HL-60 (cell line): ENCODE data around the gene SNTG2.

Source experiments
- SPI1 ChIP-seq: IDR thresholded peaks from 2 replicates; pipeline ENCODE4 v1.6.1; 2012; ENCODE audit warnings: low read depth, mild to moderate bottlenecking, borderline replicate concordance
- TF ChIP-seq, protein P1 (sequence below): IDR thresholded peaks from one replicate; pipeline ENCODE4 v1.5.1; 2011; ENCODE audit warnings: low read length, control low read depth, inconsistent platforms; ENCODE audit not compliant: insufficient read depth

DNA sequence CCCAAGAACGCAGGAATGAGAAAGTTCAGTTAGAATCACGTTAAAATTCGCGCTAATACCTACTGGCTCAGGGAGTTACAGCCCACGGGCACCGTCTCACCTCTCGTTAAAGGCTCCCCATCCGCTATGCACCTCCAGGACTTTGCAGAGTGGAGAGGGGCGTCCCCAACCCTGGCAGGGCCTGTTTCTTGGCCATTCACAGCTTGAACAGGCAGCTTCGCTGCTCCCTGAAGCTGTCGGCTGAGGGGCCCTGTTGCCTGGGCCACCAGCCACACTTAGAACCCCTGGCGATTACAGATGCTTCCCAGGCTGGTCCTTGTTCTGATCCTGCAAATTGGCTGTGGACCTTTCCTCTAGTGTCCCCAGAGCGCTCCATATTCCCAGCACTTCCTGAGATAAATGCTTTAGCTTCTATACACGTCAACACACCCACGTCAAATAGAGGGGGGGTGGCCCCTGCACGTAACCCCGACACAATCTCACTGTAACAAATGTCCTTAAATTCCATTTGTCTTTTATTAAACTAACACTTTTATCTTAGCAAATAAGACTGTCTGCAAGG is 16.8 kb upstream of the SNTG2 start:
- TF ChIP-seq, protein P1, sequence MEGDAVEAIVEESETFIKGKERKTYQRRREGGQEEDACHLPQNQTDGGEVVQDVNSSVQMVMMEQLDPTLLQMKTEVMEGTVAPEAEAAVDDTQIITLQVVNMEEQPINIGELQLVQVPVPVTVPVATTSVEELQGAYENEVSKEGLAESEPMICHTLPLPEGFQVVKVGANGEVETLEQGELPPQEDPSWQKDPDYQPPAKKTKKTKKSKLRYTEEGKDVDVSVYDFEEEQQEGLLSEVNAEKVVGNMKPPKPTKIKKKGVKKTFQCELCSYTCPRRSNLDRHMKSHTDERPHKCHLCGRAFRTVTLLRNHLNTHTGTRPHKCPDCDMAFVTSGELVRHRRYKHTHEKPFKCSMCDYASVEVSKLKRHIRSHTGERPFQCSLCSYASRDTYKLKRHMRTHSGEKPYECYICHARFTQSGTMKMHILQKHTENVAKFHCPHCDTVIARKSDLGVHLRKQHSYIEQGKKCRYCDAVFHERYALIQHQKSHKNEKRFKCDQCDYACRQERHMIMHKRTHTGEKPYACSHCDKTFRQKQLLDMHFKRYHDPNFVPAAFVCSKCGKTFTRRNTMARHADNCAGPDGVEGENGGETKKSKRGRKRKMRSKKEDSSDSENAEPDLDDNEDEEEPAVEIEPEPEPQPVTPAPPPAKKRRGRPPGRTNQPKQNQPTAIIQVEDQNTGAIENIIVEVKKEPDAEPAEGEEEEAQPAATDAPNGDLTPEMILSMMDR = no peak
- no peak for TF ChIP-seq SPI1
